Activated CD8-positive, alpha-beta memory T cell treated with anti-CD3 and anti-CD28 coated beads, Interleukin-2, amount 50 U/mL, for 24 hours (primary cell): ENCODE results near the gene RPS6KA4.

Source experiments
- DNase-seq: peaks from one replicate; pipeline ENCODE4 v3.0.0-alpha.2; 2020; ENCODE audit errors: extremely low read depth

The RPS6KA4 gene

GRCh38 chr11:64366751-64367150 is 7.8 kb downstream of the RPS6KA4 start:
- DNase-seq: no peak

- no peak for DNase-seq
These were observed 9.1 kb downstream of the RPS6KA4 start for GRCh38 chr11:64367931-64368672.

GRCh38 chr11:64368673-64369074 is 9.7 kb downstream of the RPS6KA4 start:
- no peak for DNase-seq

GRCh38 chr11:64369440-64370421 is 10.8 kb downstream of the RPS6KA4 start:
- no peak for DNase-seq

GRCh38 chr11:64371201-64371600 is 12.2 kb downstream of the RPS6KA4 start:
- DNase-seq: no peak

GRCh38 chr11:64372021-64372420 is 13.1 kb downstream of the RPS6KA4 start:
- DNase-seq: no peak

- no peak for DNase-seq
These were observed 14.0 kb downstream of the RPS6KA4 start for GRCh38 chr11:64372802-64373597.

- DNase-seq: no peak
These were observed 14.6 kb downstream of the RPS6KA4 start for GRCh38 chr11:64373598-64373974.

- DNase-seq: no peak
These were observed 17.1 kb downstream of the RPS6KA4 start for GRCh38 chr11:64376071-64376470.

- no peak for DNase-seq
These were observed 19.4 kb downstream of the RPS6KA4 start for GRCh38 chr11:64378335-64378880.

GRCh38 chr11:64379160-64379559 is 20.2 kb downstream of the RPS6KA4 start:
- no peak for DNase-seq

- DNase-seq: no peak
These were observed 21.1 kb downstream of the RPS6KA4 start for GRCh38 chr11:64379817-64380709.

GRCh38 chr11:64381350-64381749 is 22.4 kb downstream of the RPS6KA4 start:
- DNase-seq: no peak

GRCh38 chr11:64382047-64382446 is 23.1 kb downstream of the RPS6KA4 start:
- no peak for DNase-seq

GRCh38 chr11:64382586-64382985 is 23.6 kb downstream of the RPS6KA4 start:
- no peak for DNase-seq

GRCh38 chr11:64383580-64383979 is 24.6 kb downstream of the RPS6KA4 start:
- DNase-seq: no peak

GRCh38 chr11:64384028-64384737 is 25.2 kb downstream of the RPS6KA4 start:
- DNase-seq: no peak

GRCh38 chr11:64384981-64385944 is 26.3 kb downstream of the RPS6KA4 start:
- DNase-seq: no peak
